ENCODE data around the gene KRTAP9-7. TPM values are rescaled to one million over a fixed set of nuclear protein-coding genes. Genes with fewer than 3 reads are reported as not detected.

Gene KRTAP9-7
- total RNA-seq, 1 experiment from 2014 or later = not detected

DNA sequence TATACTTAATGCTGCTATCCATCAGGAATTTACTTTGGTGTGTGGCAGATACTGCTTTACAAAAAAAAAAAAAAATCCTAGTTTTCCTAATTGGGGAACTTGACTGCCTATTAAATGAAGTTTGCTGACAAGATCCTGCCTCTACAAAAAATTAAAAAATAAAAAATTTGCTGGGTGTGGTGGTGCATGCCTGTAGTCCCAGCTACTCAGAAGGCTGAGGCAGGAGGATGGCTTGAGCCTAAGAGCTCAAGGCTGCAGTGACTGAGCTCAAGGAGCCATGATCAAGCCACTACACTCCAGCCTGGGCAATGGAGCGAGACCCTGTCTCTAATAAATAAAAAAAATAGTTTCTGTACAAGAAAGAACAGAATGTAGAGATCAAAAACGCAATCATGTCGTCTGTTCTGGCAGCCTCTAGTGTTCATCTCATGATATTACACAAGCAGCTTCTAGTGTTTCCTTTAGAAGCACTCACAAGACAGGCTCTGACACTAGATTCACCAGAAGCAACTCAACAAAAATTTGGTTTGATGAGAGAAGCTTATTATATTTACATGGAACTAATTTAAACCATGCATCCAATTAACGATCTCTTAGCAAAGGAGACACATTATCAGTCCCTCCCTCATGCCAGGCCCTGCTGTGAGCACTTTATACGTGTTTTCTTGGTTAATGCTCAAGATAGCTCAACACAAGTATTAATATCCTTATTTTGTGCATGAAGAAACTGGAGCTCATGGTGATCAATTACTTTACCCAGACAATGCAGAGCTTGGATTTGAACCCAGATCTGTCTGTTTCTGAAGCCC, 46.8 kb downstream of the KRTAP9-7 start:
- intact Hi-C loops (cut with micrococcal nuclease; ENCODE audit: unreplicated experiment) (loop anchor here (1.0 to 10.0 kb wide), 2 partner anchors 343 to 413 kb away; no protein-coding TSS in a partner anchor), in situ Hi-C loops (cut with HindIII; ENCODE audit: low pct_unique_long_range_greater_than_20kb, low sequenced_read_pairs) (no loop called here)
- DNase-seq (ENCODE audit: low read depth, low spot score) = peak; percentile 57
- BruUV-seq (replicated peaks) = no TSS peak
- Histone ChIP-seq H3K4me1 (ENCODE audit: control insufficient read depth, insufficient read depth, low read length) (no peaks in the 10 kb centered on the region), H3K27ac (ENCODE audit: low read length) (no peak overlapping the region), H3K27me3 (ENCODE audit: control insufficient read depth, insufficient read depth, low read length) (no peaks in the 10 kb centered on the region), H3K4me3 (ENCODE audit: low read depth in 2 of 2, low read length in 2 of 2) (no peak overlapping the region), H3K36me3 (ENCODE audit: control insufficient read depth, insufficient read depth, low read length) (no peaks in the 10 kb centered on the region), H3K9me3 (ENCODE audit: control insufficient read depth, insufficient read depth, low read depth, low read length) (0 out of 2 replicates have a peak, but pooled peaks cover 2% of the 10 kb centered on the region)
- ChIA-PET CTCF (interaction anchor here (0.6 to 2.6 kb wide), 7 partner anchors 12 to 412 kb away, joined by 3 to 12 read pairs (median 4); no protein-coding TSS in a partner anchor), POLR2A (interaction anchor here (0.6 kb wide), 1 partner anchor 34 kb away, joined by 3 read pairs; no protein-coding TSS in a partner anchor)
- peak; percentile 72 for ATAC-seq
- TF ChIP-seq POLR2AphosphoS5 (IDR thresholded peaks at IDR 0.05; ENCODE audit: low read depth, low read length) = no peak
- TF ChIP-seq, protein P1, sequence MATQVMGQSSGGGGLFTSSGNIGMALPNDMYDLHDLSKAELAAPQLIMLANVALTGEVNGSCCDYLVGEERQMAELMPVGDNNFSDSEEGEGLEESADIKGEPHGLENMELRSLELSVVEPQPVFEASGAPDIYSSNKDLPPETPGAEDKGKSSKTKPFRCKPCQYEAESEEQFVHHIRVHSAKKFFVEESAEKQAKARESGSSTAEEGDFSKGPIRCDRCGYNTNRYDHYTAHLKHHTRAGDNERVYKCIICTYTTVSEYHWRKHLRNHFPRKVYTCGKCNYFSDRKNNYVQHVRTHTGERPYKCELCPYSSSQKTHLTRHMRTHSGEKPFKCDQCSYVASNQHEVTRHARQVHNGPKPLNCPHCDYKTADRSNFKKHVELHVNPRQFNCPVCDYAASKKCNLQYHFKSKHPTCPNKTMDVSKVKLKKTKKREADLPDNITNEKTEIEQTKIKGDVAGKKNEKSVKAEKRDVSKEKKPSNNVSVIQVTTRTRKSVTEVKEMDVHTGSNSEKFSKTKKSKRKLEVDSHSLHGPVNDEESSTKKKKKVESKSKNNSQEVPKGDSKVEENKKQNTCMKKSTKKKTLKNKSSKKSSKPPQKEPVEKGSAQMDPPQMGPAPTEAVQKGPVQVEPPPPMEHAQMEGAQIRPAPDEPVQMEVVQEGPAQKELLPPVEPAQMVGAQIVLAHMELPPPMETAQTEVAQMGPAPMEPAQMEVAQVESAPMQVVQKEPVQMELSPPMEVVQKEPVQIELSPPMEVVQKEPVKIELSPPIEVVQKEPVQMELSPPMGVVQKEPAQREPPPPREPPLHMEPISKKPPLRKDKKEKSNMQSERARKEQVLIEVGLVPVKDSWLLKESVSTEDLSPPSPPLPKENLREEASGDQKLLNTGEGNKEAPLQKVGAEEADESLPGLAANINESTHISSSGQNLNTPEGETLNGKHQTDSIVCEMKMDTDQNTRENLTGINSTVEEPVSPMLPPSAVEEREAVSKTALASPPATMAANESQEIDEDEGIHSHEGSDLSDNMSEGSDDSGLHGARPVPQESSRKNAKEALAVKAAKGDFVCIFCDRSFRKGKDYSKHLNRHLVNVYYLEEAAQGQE (IDR thresholded peaks at IDR 0.05; ENCODE audit: insufficient read depth in 1 of 2, low read depth in 2 of 2, low read length in 1 of 2) = no peak
- TF ChIP-seq, protein P2, sequence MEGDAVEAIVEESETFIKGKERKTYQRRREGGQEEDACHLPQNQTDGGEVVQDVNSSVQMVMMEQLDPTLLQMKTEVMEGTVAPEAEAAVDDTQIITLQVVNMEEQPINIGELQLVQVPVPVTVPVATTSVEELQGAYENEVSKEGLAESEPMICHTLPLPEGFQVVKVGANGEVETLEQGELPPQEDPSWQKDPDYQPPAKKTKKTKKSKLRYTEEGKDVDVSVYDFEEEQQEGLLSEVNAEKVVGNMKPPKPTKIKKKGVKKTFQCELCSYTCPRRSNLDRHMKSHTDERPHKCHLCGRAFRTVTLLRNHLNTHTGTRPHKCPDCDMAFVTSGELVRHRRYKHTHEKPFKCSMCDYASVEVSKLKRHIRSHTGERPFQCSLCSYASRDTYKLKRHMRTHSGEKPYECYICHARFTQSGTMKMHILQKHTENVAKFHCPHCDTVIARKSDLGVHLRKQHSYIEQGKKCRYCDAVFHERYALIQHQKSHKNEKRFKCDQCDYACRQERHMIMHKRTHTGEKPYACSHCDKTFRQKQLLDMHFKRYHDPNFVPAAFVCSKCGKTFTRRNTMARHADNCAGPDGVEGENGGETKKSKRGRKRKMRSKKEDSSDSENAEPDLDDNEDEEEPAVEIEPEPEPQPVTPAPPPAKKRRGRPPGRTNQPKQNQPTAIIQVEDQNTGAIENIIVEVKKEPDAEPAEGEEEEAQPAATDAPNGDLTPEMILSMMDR (IDR thresholded peaks at IDR 0.05) = peak; percentile 89
- no peak for TF ChIP-seq SIN3A (IDR thresholded peaks at IDR 0.05; ENCODE audit: borderline replicate concordance, insufficient read depth, low read depth, low read length)
- TF ChIP-seq TCF7L2 (IDR thresholded peaks at IDR 0.05; ENCODE audit: low read depth, low read length) = peak; percentile 57

DNA sequence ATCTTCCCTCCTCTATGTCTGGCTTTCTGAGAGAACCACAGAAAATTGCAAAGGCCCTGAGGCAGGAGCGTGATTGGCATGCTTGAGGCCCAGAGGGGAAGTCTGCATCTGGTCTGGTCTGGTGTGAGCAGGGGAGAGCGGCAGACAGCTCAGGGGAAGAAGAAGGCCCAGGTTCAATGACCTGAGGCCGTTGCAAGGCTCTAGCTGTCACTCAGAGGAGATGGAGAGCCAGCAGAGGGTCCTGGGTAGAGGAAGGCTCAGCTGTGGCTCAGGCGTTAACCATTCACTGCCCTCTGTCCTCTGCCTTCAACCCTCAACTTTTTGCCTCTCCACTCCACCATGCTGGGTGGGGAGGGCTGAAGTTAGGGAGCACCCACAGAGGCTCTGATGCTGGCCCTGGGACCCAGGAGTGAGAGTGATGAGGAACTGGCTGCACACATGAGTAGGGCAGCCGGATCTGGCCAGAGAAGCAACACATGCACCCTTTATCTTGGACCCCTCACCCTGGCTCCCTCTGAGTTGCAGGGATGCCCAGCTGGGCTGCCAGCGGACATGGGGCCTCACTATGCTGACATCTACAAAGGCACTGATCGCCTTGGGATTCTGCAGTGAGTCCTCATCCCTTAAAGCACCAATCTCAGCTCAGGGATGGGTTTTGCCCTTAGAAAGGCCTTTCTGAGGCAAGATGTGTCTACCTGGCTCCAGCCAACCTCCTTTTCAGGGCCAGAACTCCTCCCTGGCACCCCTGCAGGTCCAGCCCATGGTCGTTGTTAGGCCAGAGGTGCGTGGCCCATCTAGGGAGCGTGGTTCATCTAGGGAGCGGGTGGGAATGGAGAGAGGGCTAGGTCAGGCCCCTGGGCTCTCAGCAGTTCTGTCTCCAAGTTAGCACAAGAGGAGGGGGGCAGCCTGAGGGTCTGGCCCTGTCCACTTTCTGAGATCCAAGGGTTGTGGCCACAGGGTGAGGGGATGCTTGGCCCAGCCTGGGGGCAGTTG, 47.7 kb downstream of the KRTAP9-7 start:
- Histone ChIP-seq H3K27me3 (ENCODE audit: control insufficient read depth, insufficient read depth, low read length) (no peaks in the 10 kb centered on the region), H3K27ac (ENCODE audit: low read length) (no peak overlapping the region), H3K4me1 (ENCODE audit: control insufficient read depth, insufficient read depth, low read length) (no peaks in the 10 kb centered on the region), H3K9me3 (ENCODE audit: control insufficient read depth, insufficient read depth, low read depth, low read length) (0 out of 2 replicates have a peak, but pooled peaks cover 2% of the 10 kb centered on the region), H3K4me3 (ENCODE audit: low read depth in 2 of 2, low read length in 2 of 2) (no peak overlapping the region), H3K36me3 (ENCODE audit: control insufficient read depth, insufficient read depth, low read length) (no peaks in the 10 kb centered on the region)
- intact Hi-C loops (cut with micrococcal nuclease; ENCODE audit: unreplicated experiment) = loop anchor here (1.0 to 10.0 kb wide), 2 partner anchors 342 to 414 kb away; no protein-coding TSS in a partner anchor
- no TSS peak for BruUV-seq (replicated peaks)
- ATAC-seq = no peak
- CTCF ChIA-PET = interaction anchor here (1.0 to 2.6 kb wide), 4 partner anchors 11 to 413 kb away, joined by 3 to 11 read pairs (median 8); no protein-coding TSS in a partner anchor
- TF ChIP-seq SIN3A (IDR thresholded peaks at IDR 0.05; ENCODE audit: borderline replicate concordance, insufficient read depth, low read depth, low read length) = no peak
- no peak for TF ChIP-seq POLR2AphosphoS5 (IDR thresholded peaks at IDR 0.05; ENCODE audit: low read depth, low read length)
- no peak for TF ChIP-seq TCF7L2 (IDR thresholded peaks at IDR 0.05; ENCODE audit: low read depth, low read length)
- TF ChIP-seq, protein P2 (IDR thresholded peaks at IDR 0.05) = no peak
- TF ChIP-seq, protein P1 (IDR thresholded peaks at IDR 0.05; ENCODE audit: insufficient read depth in 1 of 2, low read depth in 2 of 2, low read length in 1 of 2) = no peak
- POLR2A ChIA-PET = interaction anchor here (0.6 kb wide), 1 partner anchor 33 kb away, joined by 3 read pairs; no protein-coding TSS in a partner anchor
- no peak for DNase-seq (ENCODE audit: low read depth, low spot score)
- in situ Hi-C loops (cut with HindIII; ENCODE audit: low pct_unique_long_range_greater_than_20kb, low sequenced_read_pairs) = no loop called here
